H1 (cell line): Measurements from ENCODE around the gene OLFML2B. TPM values are rescaled to one million over a fixed set of nuclear protein-coding genes. Genes with fewer than 3 reads are reported as not detected.

Source experiments
- CTCF ChIA-PET: fragments of 300-600 bp; sonication (Branson Sonifier 250); formaldehyde crosslinking; loops from one replicate; lab custom pipeline; 2021; ENCODE audit not compliant: partially characterized antibody; lab: Charles Lee
- POLR2A ChIA-PET: fragments of 300-600 bp; sonication (Branson Sonifier 250); formaldehyde crosslinking; loops from one replicate; lab custom pipeline; 2021; ENCODE audit warnings: inconsistent platforms; ENCODE audit not compliant: partially characterized antibody; lab: Charles Lee
- DNase-seq, 2 experiments: peaks; one replicate each; pipeline versions ENCODE4 v3.0.0 to v3.0.0-alpha.2; 2010 to 2022; ENCODE audit warnings: low spot score in 2 of 2, low read depth in 1 of 2, mixed read lengths in 1 of 2
- FAIRE-seq: peaks from 2 replicates; lab custom pipeline; 2011; peaks lifted over from hg19 to GRCh38; lab: Jason Lieb, UNC
- H2AFZ ChIP-seq: 2 replicates; pipeline ENCODE4 v1.8.1; 2012; ENCODE audit warnings: low read length, inconsistent platforms
- H2AK5ac ChIP-seq: 2 replicates; pipeline ENCODE4 v1.6.1; 2013; ENCODE audit warnings: low read depth, low read length
- H2BK120ac ChIP-seq: replicated peaks from 2 replicates; pipeline ENCODE3; 2013; ENCODE audit warnings: low read depth, low read length, inconsistent platforms
- H2BK12ac ChIP-seq: 2 replicates; pipeline ENCODE4 v1.6.1; 2013; ENCODE audit warnings: low read depth, low read length
- H2BK15ac ChIP-seq: 2 replicates; pipeline ENCODE4 v1.6.1; 2013; ENCODE audit warnings: low read length
- H2BK20ac ChIP-seq: 2 replicates; pipeline ENCODE4 v1.6.1; 2013; ENCODE audit warnings: low read length
- H2BK5ac ChIP-seq: 2 replicates; pipeline ENCODE4 v1.6.1; 2013; ENCODE audit warnings: low read depth, low read length
- H3K14ac ChIP-seq: 2 replicates; pipeline ENCODE4 v1.6.1; 2013; ENCODE audit warnings: inconsistent platforms; ENCODE audit not compliant: insufficient read length
- H3K18ac ChIP-seq: 2 replicates; pipeline ENCODE4 v1.6.1; 2013; ENCODE audit warnings: low read length; ENCODE audit errors: extremely low read depth
- H3K23ac ChIP-seq: 2 replicates; pipeline ENCODE4 v1.6.1; 2013; ENCODE audit warnings: inconsistent platforms; ENCODE audit not compliant: insufficient read length
- H3K23me2 ChIP-seq: 2 replicates; pipeline ENCODE4 v1.6.1; 2013; ENCODE audit warnings: low read depth, low read length
- H3K27ac ChIP-seq: 2 replicates; pipeline ENCODE4 v1.6.1; 2011; ENCODE audit warnings: low read depth, low read length, inconsistent platforms
- H3K27me3 ChIP-seq, 4 experiments: replicated peaks in 1 of 4; 1 replicate in 1 of 4; 2 replicates in 3 of 4; pipeline versions ENCODE4 v1.6.1 to v1.8.1; 2011 to 2013; ENCODE audit warnings: low read length in 3 of 4, mild to moderate bottlenecking in 3 of 4, inconsistent platforms in 2 of 4, mixed read lengths in 2 of 4, moderate library complexity in 1 of 4; ENCODE audit not compliant: control insufficient read depth in 3 of 4, insufficient read depth in 3 of 4; ENCODE audit errors: extremely low read depth in 1 of 4
- H3K36me3 ChIP-seq, 4 experiments: 2 replicates each; pipeline versions ENCODE4 v1.6.1 to v1.8.1; 2011 to 2013; ENCODE audit warnings: mild to moderate bottlenecking in 4 of 4, low read length in 3 of 4, moderate library complexity in 2 of 4, control low read depth in 1 of 4, inconsistent platforms in 1 of 4; ENCODE audit not compliant: insufficient read depth in 4 of 4, control insufficient read depth in 2 of 4
- H3K4ac ChIP-seq: replicated peaks from 2 replicates; pipeline ENCODE3; 2013; ENCODE audit warnings: low read length, low read depth, mixed read lengths, inconsistent platforms; ENCODE audit not compliant: insufficient read length
- H3K4me1 ChIP-seq, 4 experiments: replicated peaks in 1 of 4; 1 replicate in 1 of 4; 2 replicates in 3 of 4; pipeline versions ENCODE4 v1.6.1 to v1.8.1; 2011 to 2013; ENCODE audit warnings: low read length in 3 of 4, inconsistent platforms in 2 of 4, mixed read lengths in 1 of 4; ENCODE audit not compliant: insufficient read depth in 4 of 4, control insufficient read depth in 3 of 4
- H3K4me2 ChIP-seq, 2 experiments: 2 replicates each; pipeline versions ENCODE4 v1.6.1 to v1.8.1; 2011 to 2013; ENCODE audit warnings: low read depth in 2 of 2, low read length in 2 of 2, control low read depth in 1 of 2, inconsistent platforms in 1 of 2, mild to moderate bottlenecking in 1 of 2; ENCODE audit not compliant: insufficient read depth in 1 of 2
- H3K4me3 ChIP-seq, 4 experiments: fragments of 200-600, 300-600 bp in 1 of 4; sonication (generic), shearing (Covaris generic), sonication (Bioruptor Twin) in 1 of 4; 2 replicates each; pipeline versions ENCODE4 v1.5.1 to v1.8.1; 2011 to 2016; ENCODE audit warnings: low read length in 4 of 4, low read depth in 3 of 4, control low read depth in 2 of 4, inconsistent platforms in 2 of 4, mild to moderate bottlenecking in 2 of 4, mixed read lengths in 1 of 4, moderate library complexity in 1 of 4; ENCODE audit not compliant: insufficient read depth in 2 of 4; ENCODE audit errors: extremely low read depth in 1 of 4
- H3K56ac ChIP-seq: replicated peaks from 2 replicates; pipeline ENCODE3; 2013; ENCODE audit warnings: low read depth, mild to moderate bottlenecking, mixed read lengths, low read length, inconsistent platforms; ENCODE audit not compliant: insufficient read length
- H3K79me1 ChIP-seq: 2 replicates; pipeline ENCODE4 v1.6.1; 2013; ENCODE audit warnings: low read depth, low read length, control low read depth
- H3K79me2 ChIP-seq, 2 experiments: 2 replicates each; pipeline versions ENCODE4 v1.6.1 to v1.8.1; 2012 to 2013; ENCODE audit warnings: low read length in 2 of 2, mild to moderate bottlenecking in 2 of 2, inconsistent platforms in 1 of 2; ENCODE audit not compliant: insufficient read depth in 2 of 2, control insufficient read depth in 1 of 2
- H3K9ac ChIP-seq, 4 experiments: replicated peaks in 1 of 4; 1 replicate in 1 of 4; 2 replicates in 3 of 4; pipeline versions ENCODE4 v1.6.1 to v1.8.1; 2011 to 2013; ENCODE audit warnings: low read depth in 3 of 4, low read length in 3 of 4, control low read depth in 2 of 4, mild to moderate bottlenecking in 2 of 4, moderate library complexity in 2 of 4, inconsistent platforms in 1 of 4; ENCODE audit errors: extremely low read depth in 1 of 4
- H3K9me3 ChIP-seq, 2 experiments: 2 replicates each; pipeline versions ENCODE4 v1.6.1 to v1.8.1; 2012 to 2013; ENCODE audit warnings: mild to moderate bottlenecking in 2 of 2, moderate library complexity in 2 of 2, control low read depth in 1 of 2, inconsistent platforms in 1 of 2, low read depth in 1 of 2, low read length in 1 of 2, mixed read lengths in 1 of 2; ENCODE audit not compliant: insufficient read depth in 2 of 2
- H4K20me1 ChIP-seq, 2 experiments: replicated peaks in 1 of 2; 2 replicates each; pipeline versions ENCODE3 to v1.8.1; 2011 to 2013; ENCODE audit warnings: inconsistent platforms in 2 of 2, low read length in 2 of 2, mild to moderate bottlenecking in 1 of 2; ENCODE audit not compliant: insufficient read depth in 2 of 2, control insufficient read depth in 1 of 2
- H4K5ac ChIP-seq: 2 replicates; pipeline ENCODE4 v1.6.1; 2013; ENCODE audit warnings: low read length, low read depth, mixed read lengths, inconsistent platforms; ENCODE audit not compliant: insufficient read length
- H4K8ac ChIP-seq: 2 replicates; pipeline ENCODE4 v1.8.0; 2013; ENCODE audit warnings: mild to moderate bottlenecking, moderate library complexity, low read length, inconsistent platforms; ENCODE audit not compliant: insufficient read depth; ENCODE audit errors: extremely low read depth
- H4K91ac ChIP-seq: replicated peaks from 2 replicates; pipeline ENCODE3; 2013; ENCODE audit warnings: low read length, mixed read lengths, inconsistent platforms; ENCODE audit not compliant: insufficient read length
- KDM1A ChIP-seq: fragments of 200-600, 300-600 bp; sonication (generic); IDR thresholded peaks from 2 replicates; pipeline ENCODE4 v1.7.1; 2016; ENCODE audit warnings: mild to moderate bottlenecking, low read length, borderline replicate concordance
- RNF2 ChIP-seq: fragments of 200-900, 300-1000 bp; sonication (generic); IDR thresholded peaks from 2 replicates; pipeline ENCODE4 v1.7.1; 2016; ENCODE audit warnings: borderline replicate concordance, low read depth, mild to moderate bottlenecking, antibody characterized with exemption, low read length; ENCODE audit not compliant: poor library complexity, severe bottlenecking; ENCODE audit errors: missing control alignments
- WGBS, 2 experiments: shearing (Covaris generic) in 1 of 2; methylation state at CpG; one replicate each; pipeline versions ENCODE4 v1.1.6 to v1.1.7; 2013 to 2015; ENCODE audit warnings: low lambda C conversion rate in 2 of 2, mixed read lengths in 2 of 2, inconsistent platforms in 1 of 2, low coverage in 1 of 2, missing lambda C conversion rate in 1 of 2; ENCODE audit not compliant: insufficient replicate concordance in 2 of 2, insufficient coverage in 1 of 2, insufficient read length in 1 of 2; ENCODE audit errors: extremely low coverage in 1 of 2, missing lambda C conversion rate in 1 of 2; 5-methylcytosine and 5-hydroxymethylcytosine counted together
- polyA plus RNA-seq, 7 experiments: library from polyadenylated mRNA; depleted of rRNA in 3 of 7; stranded (reverse) in 5 of 7; unstranded in 2 of 7; fragments of >200 nt in 5 of 7; fragments of 200-250 nt in 2 of 7; gene quantifications; 1 replicate in 5 of 7; 2 replicates in 1 of 7; 4 replicates in 1 of 7; pipeline versions ENCODE4 v1.2.1 to v1.2.3, GENCODE V29; 2011 to 2013; ENCODE audit warnings: missing spikeins in 2 of 7, mixed read lengths in 2 of 7
- total RNA-seq: library from RNA; stranded (reverse); fragmentation: NEBNext Ultra II Directional; extraction: Animal tissue kit (Norgen Biotek cat#: 25700); gene quantifications from 2 replicates; pipeline ENCODE4 v1.2.1, GENCODE V29; 2021

OLFML2B gene
- total and polyA plus RNA-seq, 2 of the 8 experiments (the other 6 are each of a cell fraction or from before 2014, with no cell fraction given) = 6.5 to 10.4 TPM

GRCh38 chr1:161970036-161970435 is 53.6 kb downstream of the OLFML2B start:
- no peak overlapping the region for H2BK120ac ChIP-seq
- no peak overlapping the region for H3K23ac ChIP-seq
- H2BK20ac ChIP-seq = no peak overlapping the region
- no peaks in the 10 kb centered on the region for H4K20me1 ChIP-seq
- H3K18ac ChIP-seq = no peak overlapping the region
- no peak overlapping the region for H3K4ac ChIP-seq
- H3K4me1 ChIP-seq = peaks cover 0 to 6% (median 0%) of the 10 kb centered on the region in 4 experiments; a peak in 3 of 7 replicates
- no peak overlapping the region for H2BK15ac ChIP-seq
- H3K23me2 ChIP-seq = no peaks in the 10 kb centered on the region; the same call in 1 of the 2 replicates
- no peak overlapping the region for H2AFZ ChIP-seq
- H3K27ac ChIP-seq = no peak overlapping the region
- POLR2A ChIA-PET = interaction anchor here (1.2 kb wide), 1 partner anchor 10 kb away, joined by 6 read pairs; no protein-coding TSS in a partner anchor
- no peaks in the 10 kb centered on the region for H3K79me1 ChIP-seq
- no peak overlapping the region for H4K91ac ChIP-seq
- no peaks in the 10 kb centered on the region for H3K79me2 ChIP-seq
- no peak overlapping the region for H2BK12ac ChIP-seq
- H3K9ac ChIP-seq = no peak overlapping the region
- WGBS, 2 experiments = 89% methylated on average over 6 of the region's 6 CpGs; no CpG with 5 or more reads in 1 of the 2 experiments
- DNase-seq (no peak), FAIRE-seq (no peak)
- no peak overlapping the region for H3K4me3 ChIP-seq
- H4K8ac ChIP-seq = no peak overlapping the region
- H2AK5ac ChIP-seq = no peak overlapping the region
- H3K27me3 ChIP-seq = no peaks in the 10 kb centered on the region
- no peak overlapping the region for H3K56ac ChIP-seq
- H3K14ac ChIP-seq = no peak overlapping the region
- H4K5ac ChIP-seq = no peak overlapping the region
- CTCF ChIA-PET = no interaction called here
- no peak overlapping the region for H3K4me2 ChIP-seq
- no peaks in the 10 kb centered on the region for H3K36me3 ChIP-seq
- H3K9me3 ChIP-seq = no peaks in the 10 kb centered on the region
- H2BK5ac ChIP-seq = no peak overlapping the region
- TF ChIP-seq KDM1A (no peak), RNF2 (no peak)
